Activated CD8-positive, alpha-beta T cell treated with anti-CD3 and anti-CD28 coated beads, Interleukin-2, amount 10 ng/mL, durations not matched to agents 7 days and 5 days (primary cell): Measurements from ENCODE around the gene ELK4. TPM values are rescaled to one million over a fixed set of nuclear protein-coding genes. Genes with fewer than 3 reads are reported as not detected.

Experiments used
- ATAC-seq: fragments of 150-1000 bp; cut with Tn5 transposase; one replicate; pipeline ENCODE4 v1.10.0; 2021; ENCODE audit warnings: moderate library complexity
- CTCF ChIA-PET: fragments of 350-600 bp; sonication (Branson Sonifier 250); formaldehyde crosslinking; loops from one replicate; lab custom pipeline; 2021; ENCODE audit warnings: antibody characterized with exemption; lab: Charles Lee
- POLR2A ChIA-PET: fragments of 350-600 bp; sonication (Branson Sonifier 250); formaldehyde crosslinking; loops from one replicate; lab custom pipeline; 2021; ENCODE audit warnings: antibody characterized with exemption; lab: Charles Lee
- DNase-seq: peaks from one replicate; pipeline ENCODE4 v3.0.0-alpha.2; 2020
- H3K27ac Mint-ChIP-seq: one replicate; pipeline ENCODE4 v1.8.0; 2021; ENCODE audit warnings: mild to moderate bottlenecking, mixed read lengths
- H3K27me3 Mint-ChIP-seq: one replicate; pipeline ENCODE4 v1.8.0; 2021; ENCODE audit warnings: low read depth, mixed read lengths
- H3K36me3 Mint-ChIP-seq: one replicate; pipeline ENCODE4 v1.8.0; 2021; ENCODE audit warnings: low read depth, mixed read lengths
- H3K4me1 Mint-ChIP-seq: one replicate; pipeline ENCODE4 v1.8.0; 2021; ENCODE audit warnings: low read depth, mixed read lengths
- H3K4me3 Mint-ChIP-seq: one replicate; pipeline ENCODE4 v1.8.0; 2021; ENCODE audit warnings: mild to moderate bottlenecking, mixed read lengths
- H3K9me3 Mint-ChIP-seq: one replicate; pipeline ENCODE4 v1.8.0; 2022; ENCODE audit warnings: mixed read lengths; ENCODE audit not compliant: insufficient read depth
- total RNA-seq, 2 experiments: library from RNA; stranded (reverse); gene quantifications; one replicate each; pipeline ENCODE4 v1.2.3, GENCODE V29; 2021

The ELK4 gene
- total RNA-seq, 2 experiments from 2014 or later, result 95.2 to 97.5 TPM

- POLR2A ChIA-PET, result interaction anchor here (1.0 to 1.1 kb wide), 2 partner anchors 27 to 146 kb away, joined by 3 read pairs; no protein-coding TSS in a partner anchor
- Mint-ChIP-seq H3K36me3 (peaks cover 56% of the 10 kb centered on the region), H3K9me3 (no peaks in the 10 kb centered on the region), H3K27me3 (no peaks in the 10 kb centered on the region), H3K4me3 (no peak overlapping the region), H3K27ac (peak overlapping the region; percentile 40), H3K4me1 (peaks cover 20% of the 10 kb centered on the region)
- CTCF ChIA-PET, result interaction anchor here (0.7 kb wide), 1 partner anchor 53 kb away, joined by 3 read pairs; no protein-coding TSS in a partner anchor
- ATAC-seq (no peak), DNase-seq (peak; percentile 19)
These were observed 26.8 kb downstream of the ELK4 start for GRCh38 chr1:205604825-205605505.

GRCh38 chr1:205604059-205604458, 27.8 kb downstream of the ELK4 start:
- H3K4me3 Mint-ChIP-seq, result no peak overlapping the region
- peaks cover 24% of the 10 kb centered on the region for H3K4me1 Mint-ChIP-seq
- ATAC-seq, result no peak
- H3K27me3 Mint-ChIP-seq, result no peaks in the 10 kb centered on the region
- H3K9me3 Mint-ChIP-seq, result no peaks in the 10 kb centered on the region
- H3K27ac Mint-ChIP-seq, result no peak overlapping the region
- peaks cover 58% of the 10 kb centered on the region for H3K36me3 Mint-ChIP-seq
- ChIA-PET POLR2A (no interaction called here), CTCF (no interaction called here)
- DNase-seq, result peak; percentile 14

DNA sequence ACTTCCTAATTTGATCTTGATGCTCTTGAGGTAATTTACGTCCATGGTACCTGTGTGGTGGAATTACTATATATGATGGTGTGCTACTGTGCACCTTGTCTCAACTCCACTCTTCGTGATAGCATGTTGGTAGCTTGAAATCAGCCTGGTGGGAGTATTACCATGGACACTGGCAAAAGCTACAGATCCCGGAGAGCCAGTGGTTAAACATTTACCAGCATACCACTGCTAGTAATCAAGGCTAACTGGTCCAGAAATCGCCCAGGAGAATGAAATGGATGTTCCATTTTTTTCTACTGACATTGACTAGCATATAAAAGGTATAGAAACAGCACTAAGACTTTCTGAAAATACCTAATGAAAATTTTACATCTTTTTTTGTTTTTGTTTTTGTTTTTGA, 30.6 kb downstream of the ELK4 start:
- H3K27ac Mint-ChIP-seq, result no peak overlapping the region

DNA sequence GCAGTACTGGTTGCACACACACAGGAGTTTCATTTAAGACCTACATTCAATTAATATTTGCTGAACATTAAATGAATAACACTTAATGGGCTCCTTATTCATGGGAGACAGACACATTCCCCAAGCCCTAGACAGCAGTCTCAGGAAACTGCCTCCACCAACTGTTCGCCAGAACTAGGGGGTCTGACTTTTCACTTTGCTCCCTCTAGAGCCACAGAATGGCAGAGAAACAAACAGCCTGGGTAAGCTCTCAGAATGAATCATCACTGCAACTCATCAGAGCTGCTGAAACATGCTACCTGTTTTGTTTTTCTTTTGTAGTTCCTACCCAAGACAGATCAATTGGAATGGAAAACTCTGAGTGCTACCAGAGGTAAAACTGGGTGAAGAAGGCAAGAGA, 31.7 kb downstream of the ELK4 start:
- ATAC-seq (peak; percentile 71), DNase-seq (peak; percentile 37)
- Mint-ChIP-seq H3K27me3 (no peaks in the 10 kb centered on the region), H3K4me1 (peaks cover 27% of the 10 kb centered on the region), H3K4me3 (no peak overlapping the region), H3K9me3 (no peaks in the 10 kb centered on the region), H3K36me3 (peaks cover 49% of the 10 kb centered on the region), H3K27ac (peak overlapping the region; percentile 62)
- CTCF ChIA-PET, result interaction anchor here (0.9 to 5.0 kb wide), 12 partner anchors 8 to 377 kb away, joined by 3 to 57 read pairs (median 4); partner anchors contain the start of gene ELK4
- POLR2A ChIA-PET, result interaction anchor here (1.1 to 1.7 kb wide), 4 partner anchors 8 to 32 kb away, joined by 3 to 5 read pairs (median 4); partner anchors contain the start of gene ELK4

More for the DNA sequence above, 30.6 kb downstream of the ELK4 start:
- H3K9me3 Mint-ChIP-seq, result no peaks in the 10 kb centered on the region
- H3K36me3 Mint-ChIP-seq, result peaks cover 51% of the 10 kb centered on the region
- no peaks in the 10 kb centered on the region for H3K27me3 Mint-ChIP-seq
- ChIA-PET CTCF (interaction anchor here (0.9 to 5.0 kb wide), 12 partner anchors 8 to 376 kb away, joined by 3 to 57 read pairs (median 4); partner anchors contain the start of gene ELK4), POLR2A (interaction anchor here (0.7 to 1.7 kb wide), 6 partner anchors 9 to 1011 kb away, joined by 3 to 5 read pairs (median 4); partner anchors contain the start of genes EIF2D and ELK4)
- no peak for DNase-seq
- peaks cover 23% of the 10 kb centered on the region for H3K4me1 Mint-ChIP-seq
- ATAC-seq, result no peak
- no peak overlapping the region for H3K4me3 Mint-ChIP-seq

DNA sequence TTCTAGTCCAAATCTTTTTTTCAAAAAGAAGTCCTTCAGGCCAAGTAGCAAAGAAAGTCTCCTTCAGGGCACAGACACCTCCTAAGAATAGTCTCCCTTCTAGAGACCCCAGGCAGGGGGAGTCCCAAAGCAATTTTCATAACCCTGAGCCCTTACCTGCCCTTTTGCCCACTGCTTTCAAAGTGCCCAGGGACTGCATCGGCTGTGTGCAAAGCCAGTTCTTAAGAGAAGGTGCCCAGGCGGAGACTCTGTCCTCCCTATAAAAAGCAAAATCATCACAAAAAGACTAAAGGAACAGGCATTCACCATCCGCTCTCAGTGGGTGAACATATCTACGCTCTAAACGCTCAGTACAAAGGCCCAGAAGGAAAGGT, 32.2 kb downstream of the ELK4 start:
- H3K4me1 Mint-ChIP-seq, result peaks cover 27% of the 10 kb centered on the region
- H3K27ac Mint-ChIP-seq, result peak overlapping the region; percentile 62
- no peaks in the 10 kb centered on the region for H3K9me3 Mint-ChIP-seq
- ATAC-seq (no peak), DNase-seq (no peak)
- H3K27me3 Mint-ChIP-seq, result no peaks in the 10 kb centered on the region
- H3K36me3 Mint-ChIP-seq, result peaks cover 50% of the 10 kb centered on the region
- POLR2A ChIA-PET, result interaction anchor here (1.5 to 1.7 kb wide), 2 partner anchors 8 to 33 kb away, joined by 4 to 5 read pairs; partner anchors contain the start of gene ELK4
- CTCF ChIA-PET, result interaction anchor here (1.0 to 5.0 kb wide), 8 partner anchors 8 to 114 kb away, joined by 3 to 57 read pairs (median 7); partner anchors contain the start of gene ELK4
- H3K4me3 Mint-ChIP-seq, result no peak overlapping the region

DNA sequence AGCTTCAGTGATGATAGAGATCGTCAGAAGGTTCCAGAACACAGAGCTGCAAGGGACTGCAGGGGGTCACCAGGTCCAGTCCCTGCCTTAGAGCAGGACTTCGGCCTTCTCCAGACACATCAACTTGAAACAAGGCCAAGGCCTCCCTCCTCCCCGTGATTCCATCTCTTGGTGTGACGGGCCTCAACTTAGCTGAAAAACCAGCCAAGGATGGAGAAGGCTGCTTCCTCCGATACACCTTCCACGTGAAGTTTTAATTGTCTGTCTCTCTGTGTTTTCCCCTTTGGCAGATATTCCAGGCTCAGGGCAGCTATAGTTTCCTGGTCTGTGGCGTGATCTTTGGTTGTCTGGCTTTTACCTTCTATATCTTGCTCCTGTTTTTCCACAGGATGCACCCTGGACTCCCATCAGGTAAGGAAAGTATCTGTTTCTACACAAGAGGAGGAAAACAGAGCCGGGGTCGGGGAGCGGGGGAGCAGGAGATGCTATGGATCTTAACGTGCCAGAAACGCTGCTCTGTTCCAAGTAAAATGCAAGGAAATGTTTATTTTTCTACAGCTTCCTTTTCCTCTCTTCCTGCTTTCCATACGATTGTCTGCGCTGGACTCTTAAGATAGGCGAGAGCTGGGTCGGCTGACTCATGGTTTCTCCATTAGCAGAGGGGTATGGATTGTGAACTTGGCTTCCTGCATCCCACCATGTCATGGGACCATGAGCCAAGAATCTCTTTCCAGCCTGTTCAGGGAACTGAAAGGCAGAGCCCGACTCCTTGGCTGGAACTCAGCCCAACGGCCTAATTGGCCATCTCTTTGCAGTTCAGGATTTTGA, 32.8 kb downstream of the ELK4 start:
- H3K27me3 Mint-ChIP-seq, result no peaks in the 10 kb centered on the region
- peaks cover 30% of the 10 kb centered on the region for H3K4me1 Mint-ChIP-seq
- no peaks in the 10 kb centered on the region for H3K9me3 Mint-ChIP-seq
- ATAC-seq, result no peak
- H3K27ac Mint-ChIP-seq, result no peak overlapping the region
- H3K4me3 Mint-ChIP-seq, result no peak overlapping the region
- ChIA-PET POLR2A (interaction anchor here (0.9 to 1.1 kb wide), 2 partner anchors 32 to 33 kb away, joined by 6 to 8 read pairs; partner anchors contain the start of gene ELK4), CTCF (interaction anchor here (0.6 to 5.0 kb wide), 6 partner anchors 10 to 133 kb away, joined by 3 to 50 read pairs (median 4); partner anchors contain the start of gene ELK4)
- peaks cover 48% of the 10 kb centered on the region for H3K36me3 Mint-ChIP-seq
- no peak for DNase-seq

GRCh38 chr1:205597691-205598314, 34.0 kb downstream of the ELK4 start:
- DNase-seq (no peak), ATAC-seq (no peak)
- Mint-ChIP-seq H3K36me3 (peaks cover 45% of the 10 kb centered on the region), H3K4me3 (no peak overlapping the region), H3K27ac (no peak overlapping the region), H3K27me3 (no peaks in the 10 kb centered on the region), H3K4me1 (peaks cover 41% of the 10 kb centered on the region), H3K9me3 (no peaks in the 10 kb centered on the region)
- POLR2A ChIA-PET, result no interaction called here
- CTCF ChIA-PET, result interaction anchor here (1.0 to 5.0 kb wide), 2 partner anchors 33 to 39 kb away, joined by 3 to 50 read pairs; partner anchors contain the start of gene ELK4

DNA sequence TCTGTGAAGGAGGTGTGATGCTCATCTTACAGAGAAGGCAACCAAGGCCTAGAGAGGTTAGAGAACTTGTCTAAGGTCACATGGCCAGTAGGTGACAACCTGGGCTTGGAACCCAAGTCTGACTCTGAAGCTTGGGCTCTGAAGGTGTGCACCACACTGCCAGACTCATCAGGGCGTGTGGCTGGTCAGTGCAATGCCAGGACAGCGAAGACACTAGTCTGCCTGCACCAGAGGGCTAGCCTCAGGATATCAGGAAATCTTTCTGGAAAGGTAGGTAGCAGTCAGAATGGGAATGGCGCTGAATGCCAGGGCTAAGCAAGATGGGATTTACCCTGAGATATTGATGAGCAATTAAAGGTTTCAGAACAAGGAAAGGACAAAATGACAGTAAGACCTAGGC, 34.9 kb downstream of the ELK4 start:
- ChIA-PET CTCF (interaction anchor here (9.7 to 9.8 kb wide), 2 partner anchors 34 to 61 kb away, joined by 364 to 444 read pairs; partner anchors contain the start of gene ELK4), POLR2A (interaction anchor here (7.8 kb wide), 1 partner anchor 34 kb away, joined by 198 read pairs; the partner anchor contains the start of gene ELK4)

DNA sequence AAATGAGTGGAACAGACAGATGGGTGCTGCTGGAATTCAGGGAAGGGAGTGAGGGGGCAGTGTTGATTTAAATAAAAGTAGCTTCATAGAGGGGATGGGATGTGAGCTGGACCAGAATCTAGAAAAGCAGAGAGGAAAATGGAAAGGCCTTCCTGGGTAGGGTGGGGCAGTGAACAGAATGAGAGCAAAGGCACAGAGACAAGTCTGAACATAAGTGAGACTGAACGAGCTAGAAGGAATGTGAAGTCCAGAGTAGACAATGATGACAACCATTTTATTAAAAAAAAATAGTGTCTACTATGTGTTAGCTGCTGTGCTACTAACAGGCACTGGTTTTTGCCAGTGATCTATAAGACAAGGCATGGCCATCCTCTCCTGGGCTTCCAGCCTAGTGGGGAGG, 36.0 kb downstream of the ELK4 start:
- no peaks in the 10 kb centered on the region for H3K27me3 Mint-ChIP-seq
- H3K9me3 Mint-ChIP-seq, result no peaks in the 10 kb centered on the region
- ATAC-seq (no peak), DNase-seq (no peak)
- H3K27ac Mint-ChIP-seq, result no peak overlapping the region
- H3K36me3 Mint-ChIP-seq, result peaks cover 40% of the 10 kb centered on the region
- ChIA-PET CTCF (interaction anchor here (1.0 to 9.8 kb wide), 4 partner anchors 17 to 116 kb away, joined by 3 to 444 read pairs (median 187); partner anchors contain the start of gene ELK4), POLR2A (interaction anchor here (0.6 to 7.8 kb wide), 2 partner anchors 17 to 35 kb away, joined by 3 to 198 read pairs; partner anchors contain the start of gene ELK4)
- peaks cover 54% of the 10 kb centered on the region for H3K4me1 Mint-ChIP-seq
- no peak overlapping the region for H3K4me3 Mint-ChIP-seq

More for the DNA sequence above, 34.9 kb downstream of the ELK4 start:
- DNase-seq, result no peak
- ATAC-seq, result no peak
- H3K4me1 Mint-ChIP-seq, result peaks cover 48% of the 10 kb centered on the region
- no peak overlapping the region for H3K27ac Mint-ChIP-seq
- H3K36me3 Mint-ChIP-seq, result peaks cover 43% of the 10 kb centered on the region
- no peaks in the 10 kb centered on the region for H3K27me3 Mint-ChIP-seq
- no peak overlapping the region for H3K4me3 Mint-ChIP-seq
- no peaks in the 10 kb centered on the region for H3K9me3 Mint-ChIP-seq

DNA sequence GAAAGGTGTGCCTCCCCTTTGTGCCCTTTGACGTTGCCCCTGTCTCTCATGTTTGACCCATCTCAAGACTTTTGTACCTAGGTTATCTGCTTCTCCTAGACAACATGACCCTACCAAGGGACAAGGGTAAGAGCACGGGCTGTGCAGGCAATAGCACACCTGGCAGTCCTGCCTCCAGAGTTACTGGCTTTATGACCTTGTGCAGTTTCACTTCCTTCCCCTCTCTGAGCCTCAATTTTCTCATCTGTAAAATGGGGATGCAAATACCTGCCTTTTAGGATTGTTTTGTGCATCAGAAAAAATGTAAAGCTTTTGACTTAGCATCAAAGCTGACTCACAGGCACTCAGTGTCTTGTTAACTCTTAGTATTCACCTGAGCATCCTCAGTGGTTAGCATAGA, 36.4 kb downstream of the ELK4 start:
- peaks cover 36% of the 10 kb centered on the region for H3K36me3 Mint-ChIP-seq
- no peaks in the 10 kb centered on the region for H3K27me3 Mint-ChIP-seq
- H3K9me3 Mint-ChIP-seq, result no peaks in the 10 kb centered on the region
- no peak overlapping the region for H3K4me3 Mint-ChIP-seq
- no peak for DNase-seq
- H3K4me1 Mint-ChIP-seq, result peaks cover 53% of the 10 kb centered on the region
- ChIA-PET POLR2A (interaction anchor here (0.8 to 7.8 kb wide), 2 partner anchors 33 to 36 kb away, joined by 3 to 198 read pairs; partner anchors contain the start of gene ELK4), CTCF (interaction anchor here (1.0 to 9.8 kb wide), 5 partner anchors 13 to 116 kb away, joined by 3 to 444 read pairs (median 10); partner anchors contain the start of gene ELK4)
- no peak for ATAC-seq
- peak overlapping the region; percentile 70 for H3K27ac Mint-ChIP-seq
